ENCODE data around the gene KRTAP22-1.

KRTAP22-1 gene

GRCh38 chr21:30628109-30628508, 27.2 kb downstream of the KRTAP22-1 start:
- no peak for DNase-seq

- no peak for DNase-seq
Observed at GRCh38 chr21:30629200-30629599, 28.3 kb downstream of the KRTAP22-1 start.

- DNase-seq = no peak
Observed at GRCh38 chr21:30634906-30635305, 34.0 kb downstream of the KRTAP22-1 start, which contains the start of gene KRTAP20-2. Gene KRTAP20-2, plus strand, starts transcription at chr21:30635206. Its CDS starts 58 bp downstream, at chr21:30635264.

GRCh38 chr21:30638686-30639085, 37.8 kb downstream of the KRTAP22-1 start:
- no peak for DNase-seq

GRCh38 chr21:30642564-30642963, 41.7 kb downstream of the KRTAP22-1 start, which contains the start of gene KRTAP20-3:
Gene KRTAP20-3, plus strand, starts transcription at chr21:30642864.
- no peak for DNase-seq

- DNase-seq = no peak
Observed at GRCh38 chr21:30646904-30647414, 46.1 kb downstream of the KRTAP22-1 start.

All from NCI-H510A (cell line).